NT2/D1 (cell line): Measurements from ENCODE around the gene STXBP5L.

ENCODE experiments used
- SUZ12 ChIP-seq: IDR thresholded peaks from 2 replicates; pipeline ENCODE4 v1.6.1; 2011; ENCODE audit not compliant: insufficient read length, insufficient read depth; ENCODE audit errors: extremely low read depth
- ZNF274 ChIP-seq: IDR thresholded peaks from 2 replicates; pipeline ENCODE4 v1.6.1; 2011; ENCODE audit warnings: mild to moderate bottlenecking, low read depth, low read length

GRCh38 chr3:121436074-121436473, 528.1 kb downstream of the STXBP5L start:
- TF ChIP-seq ZNF274 (no peak), SUZ12 (no peak)
